Sigmoid colon (tissue), 4 donors: Measurements from ENCODE around the gene REG3A.

Experiments
- EP300 ChIP-seq, 4 donors: sonication (generic); formaldehyde crosslinking; IDR thresholded peaks; one replicate each; pipeline ENCODE4 v1.6.1; 2017; ENCODE audit warnings: antibody characterized with exemption in 4 of 4
- POLR2A ChIP-seq, 2 donors: fragments of 450-650 bp; IDR thresholded peaks; one replicate each; pipeline ENCODE4 v1.6.1; 2016; ENCODE audit warnings: antibody characterized with exemption in 2 of 2, mild to moderate bottlenecking in 2 of 2, moderate library complexity in 2 of 2
- TF ChIP-seq, protein P1 (sequence below), 4 experiments: fragments of 450-650 bp in 3 of 4; fragments of 200-600 bp in 1 of 4; IDR thresholded peaks; one replicate each; pipeline ENCODE4 v1.5.1; 2016 to 2019; ENCODE audit warnings: antibody characterized with exemption in 4 of 4, mild to moderate bottlenecking in 3 of 4, moderate library complexity in 2 of 4

DNA sequence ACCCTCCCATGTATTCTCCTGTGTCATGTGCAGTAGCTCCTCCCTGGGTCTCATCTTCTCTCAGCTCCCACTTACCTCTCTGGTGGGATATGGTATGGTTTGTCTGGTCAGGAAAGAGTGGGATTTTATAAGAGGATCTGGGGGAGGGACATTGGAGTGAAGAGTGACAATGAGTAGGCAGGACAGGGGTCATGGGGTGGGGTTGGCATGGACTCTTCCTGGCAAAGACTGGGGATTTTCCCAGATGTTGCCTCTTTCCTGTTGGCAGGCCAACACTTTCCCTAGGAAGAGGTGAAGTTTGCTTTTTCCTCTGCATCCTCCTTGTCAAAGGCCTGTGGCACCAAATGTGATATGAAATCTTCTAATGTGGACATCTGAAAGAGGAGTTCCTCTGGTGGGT lies at the start of gene REG3A:
- TF ChIP-seq, protein P1, sequence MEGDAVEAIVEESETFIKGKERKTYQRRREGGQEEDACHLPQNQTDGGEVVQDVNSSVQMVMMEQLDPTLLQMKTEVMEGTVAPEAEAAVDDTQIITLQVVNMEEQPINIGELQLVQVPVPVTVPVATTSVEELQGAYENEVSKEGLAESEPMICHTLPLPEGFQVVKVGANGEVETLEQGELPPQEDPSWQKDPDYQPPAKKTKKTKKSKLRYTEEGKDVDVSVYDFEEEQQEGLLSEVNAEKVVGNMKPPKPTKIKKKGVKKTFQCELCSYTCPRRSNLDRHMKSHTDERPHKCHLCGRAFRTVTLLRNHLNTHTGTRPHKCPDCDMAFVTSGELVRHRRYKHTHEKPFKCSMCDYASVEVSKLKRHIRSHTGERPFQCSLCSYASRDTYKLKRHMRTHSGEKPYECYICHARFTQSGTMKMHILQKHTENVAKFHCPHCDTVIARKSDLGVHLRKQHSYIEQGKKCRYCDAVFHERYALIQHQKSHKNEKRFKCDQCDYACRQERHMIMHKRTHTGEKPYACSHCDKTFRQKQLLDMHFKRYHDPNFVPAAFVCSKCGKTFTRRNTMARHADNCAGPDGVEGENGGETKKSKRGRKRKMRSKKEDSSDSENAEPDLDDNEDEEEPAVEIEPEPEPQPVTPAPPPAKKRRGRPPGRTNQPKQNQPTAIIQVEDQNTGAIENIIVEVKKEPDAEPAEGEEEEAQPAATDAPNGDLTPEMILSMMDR (IDR thresholded peaks at IDR 0.05): no peak
- TF ChIP-seq EP300 (IDR thresholded peaks at IDR 0.05) (no peak), POLR2A (IDR thresholded peaks at IDR 0.05) (no peak)
